Suprapubic skin (tissue), 4 donors: ENCODE results near the gene GFOD1. TPM values are rescaled to one million over a fixed set of nuclear protein-coding genes. Genes with fewer than 3 reads are reported as not detected.
A peak's percentile ranks its signal among the peaks of the same experiment; 100 is the strongest.

ENCODE experiments used
- DNase-seq, 2 donors: peaks; one replicate each; pipeline ENCODE4 v3.0.0-alpha.2; 2019; ENCODE audit warnings: low spot score in 2 of 2
- H3K27ac ChIP-seq: fragments of 200-600 bp; sonication (generic); one replicate; pipeline ENCODE4 v1.5.1; 2019
- H3K27me3 ChIP-seq: fragments of 200-600 bp; sonication (generic); one replicate; pipeline ENCODE4 v1.5.1; 2019
- H3K36me3 ChIP-seq: fragments of 200-600 bp; sonication (generic); one replicate; pipeline ENCODE4 v1.5.1; 2019
- H3K4me1 ChIP-seq: fragments of 200-600 bp; sonication (generic); one replicate; pipeline ENCODE4 v1.5.1; 2019
- H3K4me3 ChIP-seq: fragments of 200-600 bp; sonication (generic); one replicate; pipeline ENCODE4 v1.5.1; 2019; ENCODE audit warnings: mild to moderate bottlenecking
- H3K9me3 ChIP-seq: fragments of 200-600 bp; sonication (generic); one replicate; pipeline ENCODE4 v1.5.1; 2019
- EP300 ChIP-seq: sonication (generic); formaldehyde crosslinking; IDR thresholded peaks from one replicate; pipeline ENCODE4 v1.6.1; 2017; ENCODE audit warnings: antibody characterized with exemption
- POLR2A ChIP-seq, 2 donors: fragments of 450-650 bp; IDR thresholded peaks; one replicate each; pipeline ENCODE4 v1.6.1; 2017; ENCODE audit warnings: antibody characterized with exemption in 2 of 2, mild to moderate bottlenecking in 2 of 2, moderate library complexity in 2 of 2
- POLR2AphosphoS5 ChIP-seq, 3 donors: sonication (generic); formaldehyde crosslinking; IDR thresholded peaks; one replicate each; pipeline ENCODE4 v1.6.1; 2017; ENCODE audit warnings: antibody characterized with exemption in 3 of 3
- WGBS: methylation state at CpG from one replicate; pipeline ENCODE4 v1.1.5; 2018; 5-methylcytosine and 5-hydroxymethylcytosine counted together
- total RNA-seq, 4 donors: library from RNA; depleted of rRNA; stranded (reverse); fragments of >200 nt; gene quantifications; one replicate each; pipeline ENCODE4 v1.1.0, GENCODE V29; 2016
- TF ChIP-seq, protein P1 (sequence below), 2 donors: fragments of 200-600 bp in 1 of 2; fragments of 450-650 bp in 1 of 2; sonication (generic) in 1 of 2; IDR thresholded peaks; one replicate each; pipeline ENCODE4 v1.5.1; 2016 to 2019; ENCODE audit warnings: antibody characterized with exemption in 2 of 2, mild to moderate bottlenecking in 1 of 2, moderate library complexity in 1 of 2

The GFOD1 gene
- total RNA-seq, 4 donors from 2014 or later: 7.5 to 15.2 (median 13.7) TPM

DNA sequence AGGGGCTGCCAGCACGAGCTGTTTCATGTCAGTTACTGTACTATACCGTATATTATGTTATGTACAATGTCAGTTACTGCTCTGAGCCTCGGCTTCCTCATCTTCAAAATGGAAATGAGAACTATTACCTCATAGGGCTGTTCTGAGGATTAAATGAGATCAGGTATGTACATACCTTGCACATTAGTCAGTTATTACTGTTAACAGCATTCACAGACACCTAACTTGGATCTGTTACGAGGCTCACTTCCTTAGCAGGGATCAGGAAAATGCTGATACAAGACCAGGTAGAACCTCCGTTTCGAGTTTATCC lies 89.4 kb downstream of the GFOD1 start:
- Histone ChIP-seq H3K27ac (no peak overlapping the region), H3K36me3 (no peaks in the 10 kb centered on the region), H3K4me1 (peaks cover 20% of the 10 kb centered on the region), H3K27me3 (no peaks in the 10 kb centered on the region), H3K9me3 (no peaks in the 10 kb centered on the region), H3K4me3 (no peak overlapping the region)
- TF ChIP-seq EP300 (no peak), POLR2AphosphoS5 (IDR thresholded peaks at IDR 0.05) (no peak), POLR2A (IDR thresholded peaks at IDR 0.05) (no peak)
- TF ChIP-seq, protein P1, sequence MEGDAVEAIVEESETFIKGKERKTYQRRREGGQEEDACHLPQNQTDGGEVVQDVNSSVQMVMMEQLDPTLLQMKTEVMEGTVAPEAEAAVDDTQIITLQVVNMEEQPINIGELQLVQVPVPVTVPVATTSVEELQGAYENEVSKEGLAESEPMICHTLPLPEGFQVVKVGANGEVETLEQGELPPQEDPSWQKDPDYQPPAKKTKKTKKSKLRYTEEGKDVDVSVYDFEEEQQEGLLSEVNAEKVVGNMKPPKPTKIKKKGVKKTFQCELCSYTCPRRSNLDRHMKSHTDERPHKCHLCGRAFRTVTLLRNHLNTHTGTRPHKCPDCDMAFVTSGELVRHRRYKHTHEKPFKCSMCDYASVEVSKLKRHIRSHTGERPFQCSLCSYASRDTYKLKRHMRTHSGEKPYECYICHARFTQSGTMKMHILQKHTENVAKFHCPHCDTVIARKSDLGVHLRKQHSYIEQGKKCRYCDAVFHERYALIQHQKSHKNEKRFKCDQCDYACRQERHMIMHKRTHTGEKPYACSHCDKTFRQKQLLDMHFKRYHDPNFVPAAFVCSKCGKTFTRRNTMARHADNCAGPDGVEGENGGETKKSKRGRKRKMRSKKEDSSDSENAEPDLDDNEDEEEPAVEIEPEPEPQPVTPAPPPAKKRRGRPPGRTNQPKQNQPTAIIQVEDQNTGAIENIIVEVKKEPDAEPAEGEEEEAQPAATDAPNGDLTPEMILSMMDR (IDR thresholded peaks at IDR 0.05): no peak
- WGBS: 58% methylated on average over 6 of the region's 6 CpGs
- no peak for DNase-seq

DNA sequence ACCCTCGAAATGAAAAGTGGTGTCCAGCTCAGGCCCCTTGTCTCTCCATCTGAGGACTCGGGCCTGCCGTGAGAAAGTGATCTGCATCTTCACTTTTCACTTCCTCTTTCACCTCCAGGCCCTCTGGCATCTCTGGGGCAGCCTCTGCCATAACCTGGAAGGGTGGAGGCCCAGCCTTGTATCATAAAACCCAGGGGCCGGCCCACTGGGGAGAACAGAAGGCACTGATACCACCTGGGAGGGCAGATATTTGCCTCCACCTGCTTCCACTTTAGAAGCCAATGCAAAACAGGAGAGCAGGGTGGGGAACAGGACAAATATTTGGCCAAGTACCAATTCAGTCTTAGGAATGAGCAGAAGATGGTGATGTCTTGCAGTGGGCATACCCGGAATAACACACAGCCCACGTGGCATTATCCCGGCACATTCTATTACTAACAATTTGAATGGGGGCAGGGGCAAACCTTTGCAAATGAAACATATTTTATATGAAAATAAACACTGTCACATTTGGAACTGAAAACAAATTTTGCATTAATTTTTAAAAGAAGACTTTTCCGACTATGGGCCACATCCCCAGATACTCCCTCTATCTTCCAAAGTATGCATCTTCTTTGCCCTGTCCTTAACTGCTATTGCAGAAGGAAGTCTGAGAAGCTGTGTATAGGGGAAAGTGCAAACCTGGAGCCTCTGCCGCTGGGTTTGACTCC lies 89.9 kb downstream of the GFOD1 start:
- WGBS: 53% methylated on average over 9 of the region's 9 CpGs
- H3K4me1 ChIP-seq: peaks cover 20% of the 10 kb centered on the region
- no peak for TF ChIP-seq EP300
- no peak for TF ChIP-seq POLR2A (IDR thresholded peaks at IDR 0.05)
- TF ChIP-seq POLR2AphosphoS5 (IDR thresholded peaks at IDR 0.05): no peak
- TF ChIP-seq, protein P1 (IDR thresholded peaks at IDR 0.05): no peak
- no peak overlapping the region for H3K4me3 ChIP-seq
- no peaks in the 10 kb centered on the region for H3K9me3 ChIP-seq
- H3K27me3 ChIP-seq: no peaks in the 10 kb centered on the region
- H3K36me3 ChIP-seq: no peaks in the 10 kb centered on the region
- no peak overlapping the region for H3K27ac ChIP-seq
- DNase-seq: no peak

DNA sequence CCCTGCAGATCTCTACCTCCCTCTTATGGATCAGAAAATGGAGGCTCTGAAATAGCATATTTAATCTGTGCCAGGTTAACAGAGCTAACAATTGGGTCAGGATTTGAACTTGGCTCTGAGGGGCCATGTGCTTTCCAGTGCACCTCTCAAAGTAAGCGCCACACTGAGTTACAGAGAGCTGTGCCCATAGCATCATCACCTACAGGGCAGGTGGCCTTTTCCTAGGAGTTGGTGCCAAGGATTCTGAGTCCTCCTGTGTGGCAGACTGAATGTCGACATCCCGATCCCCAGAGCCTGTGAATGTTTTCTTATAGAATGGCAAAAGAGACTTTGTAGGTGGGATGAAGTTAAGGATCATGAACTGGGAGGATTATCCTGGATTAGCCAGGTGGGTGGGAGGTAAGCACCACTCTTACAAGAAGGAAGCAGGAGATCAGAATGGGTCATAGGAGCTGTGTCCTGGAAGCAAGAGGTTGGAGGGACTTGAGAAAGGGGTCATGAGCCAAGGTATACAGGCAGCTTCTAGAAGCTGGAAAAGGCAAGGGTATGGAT lies 91.1 kb downstream of the GFOD1 start:
- 79% methylated on average over 3 of the region's 3 CpGs for WGBS
- H3K4me3 ChIP-seq: no peak overlapping the region
- TF ChIP-seq EP300 (no peak), POLR2AphosphoS5 (IDR thresholded peaks at IDR 0.05) (no peak), POLR2A (IDR thresholded peaks at IDR 0.05) (no peak)
- TF ChIP-seq, protein P1 (IDR thresholded peaks at IDR 0.05): no peak
- DNase-seq: no peak
- no peaks in the 10 kb centered on the region for H3K36me3 ChIP-seq
- H3K4me1 ChIP-seq: peaks cover 20% of the 10 kb centered on the region
- H3K9me3 ChIP-seq: no peaks in the 10 kb centered on the region
- H3K27ac ChIP-seq: no peak overlapping the region
- no peaks in the 10 kb centered on the region for H3K27me3 ChIP-seq

DNA sequence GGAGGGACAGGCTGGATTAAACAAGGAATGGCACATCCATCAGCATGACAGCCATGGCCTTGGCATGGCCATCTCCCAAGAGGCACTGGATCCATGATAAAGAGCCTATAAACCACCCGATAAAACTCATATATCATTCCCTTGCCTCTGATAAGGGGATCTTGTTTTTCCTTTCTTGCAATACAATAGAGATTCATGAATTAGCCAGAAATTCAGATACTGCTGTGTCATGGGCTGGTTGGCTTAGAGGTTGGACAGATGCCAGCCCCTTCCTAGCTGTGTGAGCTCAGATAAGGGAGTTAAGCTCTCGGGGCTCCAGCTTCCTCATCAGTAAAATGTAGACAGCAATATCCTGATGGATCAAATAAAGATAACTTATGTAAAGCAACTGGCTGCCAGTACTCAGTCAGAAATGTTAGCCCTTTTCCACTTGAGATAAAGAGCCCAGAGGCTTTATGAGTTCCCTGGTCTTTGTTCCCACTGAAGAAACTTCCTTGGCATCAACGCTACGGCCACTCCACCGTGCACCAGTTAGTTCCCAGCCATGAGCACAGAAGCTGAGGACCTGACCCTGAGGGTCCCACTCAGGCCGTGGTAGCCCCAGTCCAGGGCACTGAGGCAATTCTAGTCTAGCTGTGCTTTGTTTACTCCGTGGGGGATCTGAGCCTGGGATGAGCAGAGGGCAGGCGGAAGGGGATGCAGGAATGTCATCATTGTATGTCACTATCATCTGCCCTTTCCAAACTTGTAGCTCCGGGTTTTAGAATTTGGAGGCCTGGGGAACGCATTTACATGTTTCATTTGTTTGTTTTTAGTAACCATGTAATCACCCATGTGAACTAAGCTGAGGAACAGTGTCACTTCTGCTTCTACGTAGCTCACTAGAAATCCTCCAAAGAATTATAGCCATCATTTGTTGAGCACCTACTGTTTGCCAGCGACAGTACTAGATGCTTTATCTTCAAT lies 91.8 kb downstream of the GFOD1 start:
- H3K27ac ChIP-seq: no peak overlapping the region
- no peaks in the 10 kb centered on the region for H3K27me3 ChIP-seq
- no peaks in the 10 kb centered on the region for H3K9me3 ChIP-seq
- DNase-seq: no peak
- peaks cover 20% of the 10 kb centered on the region for H3K4me1 ChIP-seq
- no peaks in the 10 kb centered on the region for H3K36me3 ChIP-seq
- 60% methylated on average over 11 of the region's 12 CpGs for WGBS
- H3K4me3 ChIP-seq: no peak overlapping the region
- no peak for TF ChIP-seq POLR2AphosphoS5 (IDR thresholded peaks at IDR 0.05)
- TF ChIP-seq POLR2A (IDR thresholded peaks at IDR 0.05): no peak
- TF ChIP-seq, protein P1 (IDR thresholded peaks at IDR 0.05): no peak
- TF ChIP-seq EP300: no peak

DNA sequence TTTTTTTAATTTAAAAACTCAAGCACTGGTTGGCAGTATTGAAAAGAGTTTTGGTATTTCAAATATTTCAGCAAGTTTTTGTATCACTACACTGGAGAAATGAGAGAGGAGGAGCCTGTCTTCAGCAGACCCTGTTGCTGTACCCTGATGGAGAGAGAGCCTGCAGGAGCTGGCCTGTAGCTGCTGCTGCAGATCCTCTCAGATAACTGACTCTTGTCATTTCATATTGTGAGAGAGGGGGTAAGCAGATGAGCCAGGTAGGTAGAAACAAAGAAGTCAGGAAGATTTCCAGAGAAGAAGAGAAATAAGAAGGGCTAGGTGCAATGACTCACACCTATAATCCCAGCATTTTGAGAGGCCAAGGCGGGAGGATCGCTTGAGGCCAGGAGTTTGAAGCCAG lies 94.9 kb downstream of the GFOD1 start:
- Histone ChIP-seq H3K27ac (no peak overlapping the region), H3K4me1 (peaks cover 17% of the 10 kb centered on the region), H3K4me3 (no peak overlapping the region), H3K36me3 (no peaks in the 10 kb centered on the region), H3K9me3 (no peaks in the 10 kb centered on the region), H3K27me3 (no peaks in the 10 kb centered on the region)
- WGBS: 72% methylated on average over 2 of the region's 2 CpGs
- TF ChIP-seq EP300: no peak
- DNase-seq: peak in 1 of 2 donors; percentile 8
